GM12892 (cell line): ENCODE results near the gene MAPKAPK2.

Source experiments
- POLR2A ChIP-seq: IDR thresholded peaks from 2 replicates; pipeline ENCODE4 v1.6.1; 2011; ENCODE audit warnings: low read depth, low read length, control low read depth
- POLR2AphosphoS5 ChIP-seq: IDR thresholded peaks from 2 replicates; pipeline ENCODE4 v1.6.1; 2011; ENCODE audit warnings: low read depth, low read length, control low read depth
- TAF1 ChIP-seq: IDR thresholded peaks from 2 replicates; pipeline ENCODE4 v1.6.1; 2011; ENCODE audit warnings: low read depth, mild to moderate bottlenecking, control low read depth, low read length, borderline replicate concordance

DNA sequence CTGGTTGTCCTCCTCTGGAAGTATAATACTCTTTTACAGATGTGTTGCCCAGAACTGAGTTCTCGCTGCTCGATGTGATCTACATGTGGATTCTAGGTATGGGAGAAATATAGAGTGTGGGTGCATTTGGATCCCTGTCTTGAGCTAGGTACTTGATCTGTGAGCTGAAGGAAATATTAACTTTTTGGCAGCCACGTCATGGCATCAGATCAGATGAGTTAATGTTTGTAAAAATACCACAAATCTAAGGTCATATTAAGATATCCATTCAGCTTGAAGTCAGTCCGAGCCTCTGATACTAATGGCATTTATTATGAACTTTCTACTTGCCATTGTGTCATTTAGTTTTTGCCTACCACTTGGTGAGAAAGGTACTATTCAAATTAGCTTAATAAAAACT, 24.6 kb downstream of the MAPKAPK2 start:
- no peak for TF ChIP-seq TAF1
- TF ChIP-seq POLR2A = no peak
- TF ChIP-seq POLR2AphosphoS5 = no peak
